HL-60 (cell line): ENCODE measurements around the gene EXOC4.

Experiments used
- CTCF ChIP-seq: IDR thresholded peaks from one replicate; pipeline ENCODE4 v1.5.1; 2011; ENCODE audit warnings: low read length, control low read depth, inconsistent platforms; ENCODE audit not compliant: insufficient read depth
- GABPA ChIP-seq: IDR thresholded peaks from 2 replicates; pipeline ENCODE4 v1.6.1; 2012; ENCODE audit warnings: low read depth
- POLR2AphosphoS5 ChIP-seq: IDR thresholded peaks from 2 replicates; pipeline ENCODE4 v1.6.1; 2012; ENCODE audit warnings: low read depth
- REST ChIP-seq: IDR thresholded peaks from 2 replicates; pipeline ENCODE4 v1.6.1; 2012; ENCODE audit warnings: low read depth; ENCODE audit not compliant: insufficient replicate concordance
- SPI1 ChIP-seq: IDR thresholded peaks from 2 replicates; pipeline ENCODE4 v1.6.1; 2012; ENCODE audit warnings: low read depth, mild to moderate bottlenecking, borderline replicate concordance

GRCh38 chr7:133217773-133218172 lies 35.1 kb upstream of the EXOC4 start:
- no peak for TF ChIP-seq CTCF
- no peak for TF ChIP-seq GABPA
- TF ChIP-seq POLR2AphosphoS5 = no peak
- TF ChIP-seq REST = no peak
- no peak for TF ChIP-seq SPI1
